HL-60 (cell line): Measurements from ENCODE around the gene STKLD1.
A peak's percentile ranks its signal among the peaks of the same experiment; 100 is the strongest.

Experiments used
- CTCF ChIP-seq: IDR thresholded peaks from one replicate; pipeline ENCODE4 v1.5.1; 2011; ENCODE audit warnings: low read length, control low read depth, inconsistent platforms; ENCODE audit not compliant: insufficient read depth
- POLR2AphosphoS5 ChIP-seq: IDR thresholded peaks from 2 replicates; pipeline ENCODE4 v1.6.1; 2012; ENCODE audit warnings: low read depth
- REST ChIP-seq: IDR thresholded peaks from 2 replicates; pipeline ENCODE4 v1.6.1; 2012; ENCODE audit warnings: low read depth; ENCODE audit not compliant: insufficient replicate concordance

GRCh38 chr9:133347985-133348717, 28.0 kb upstream of the STKLD1 start, which contains the start of the genes MED22 and RPL7A:
- TF ChIP-seq REST (peak; percentile 86), CTCF (no peak), POLR2AphosphoS5 (peak; percentile 99)
